LNCaP clone FGC (cell line): ENCODE measurements around the gene FLT3LG.
"Not testable (repeated sequence)": the region's sequence is repeated elsewhere in the genome, so short reads cannot be mapped to it uniquely, and the experiment has no call there.

Source experiments
- DNase-seq: peaks from one replicate; pipeline ENCODE4 v3.0.0-alpha.2; 2011; ENCODE audit warnings: low read depth
- H3K4me3 ChIP-seq: 2 replicates; pipeline ENCODE4 v1.5.1; 2011; ENCODE audit warnings: mild to moderate bottlenecking, low read depth, low read length, control low read depth
- CTCF ChIP-seq: IDR thresholded peaks from 2 replicates; pipeline ENCODE4 v1.5.1; 2012; ENCODE audit warnings: mild to moderate bottlenecking; ENCODE audit not compliant: control insufficient read depth, insufficient read depth; ENCODE audit errors: extremely low read depth

FLT3LG gene

DNA sequence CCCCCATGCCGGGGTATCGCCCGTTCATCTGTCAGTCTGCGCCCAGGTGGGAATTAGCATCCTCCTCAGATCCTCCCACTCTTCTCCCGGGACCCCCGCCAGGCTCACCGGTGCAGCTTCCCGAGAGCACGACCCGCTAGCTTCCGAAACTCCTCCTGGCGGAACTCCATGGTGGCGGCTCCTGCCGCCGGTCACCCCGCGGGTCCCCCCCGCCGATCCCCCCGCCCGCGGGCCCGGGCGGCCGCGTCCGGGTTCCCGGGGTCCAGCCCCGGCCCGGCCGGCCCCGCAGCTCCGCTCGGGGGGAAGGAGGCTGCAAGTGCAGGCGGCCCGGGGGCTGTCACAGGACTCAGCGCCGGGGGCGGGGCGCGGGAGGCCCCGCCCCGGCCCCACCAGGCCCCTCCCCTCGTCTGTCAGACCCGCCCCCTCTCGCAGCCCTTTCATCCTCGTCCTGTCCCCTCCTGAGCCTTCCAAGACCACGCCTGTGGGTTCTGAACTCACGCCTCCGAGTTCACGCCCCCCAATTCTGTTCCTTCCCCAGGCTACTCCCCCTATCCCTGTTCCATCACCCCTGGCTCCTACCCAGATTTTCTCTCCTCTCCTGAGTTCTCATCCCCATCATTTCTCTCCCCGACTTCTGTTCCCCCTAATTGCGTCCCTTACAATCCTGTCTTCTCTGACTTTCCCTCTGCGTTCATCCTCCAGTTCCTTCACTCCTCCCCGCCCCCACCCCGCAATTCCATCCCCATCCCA is 32.6 kb upstream of the FLT3LG start, which contains the start of gene SLC17A7:
Gene SLC17A7, minus strand, starts transcription at position 318 of the 750 bp plus-strand sequence. Its CDS starts 148 bp downstream, at position 170.
- TF ChIP-seq CTCF, result no peak
- no peak within 1 kb of the TSS for H3K4me3 ChIP-seq
- no peak for DNase-seq

DNA sequence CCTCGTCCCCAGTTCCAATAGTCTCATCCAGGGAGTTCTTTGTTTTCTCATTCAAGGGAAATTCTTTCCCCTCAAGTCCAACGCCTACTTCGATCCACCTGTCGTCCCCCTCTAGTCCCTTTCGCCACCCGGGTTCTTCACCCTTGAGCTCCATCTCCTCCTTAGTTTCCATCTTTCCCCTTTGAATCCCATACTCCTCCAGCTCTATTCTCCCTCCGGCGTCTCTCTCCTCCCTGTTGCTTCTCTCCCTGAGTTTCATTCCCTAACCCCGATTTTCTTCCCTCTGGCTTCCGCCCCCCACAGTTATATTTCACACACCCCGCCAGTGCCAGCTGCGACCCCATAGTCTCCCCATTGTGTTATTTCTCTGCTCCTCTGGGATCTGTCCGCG is 32.1 kb upstream of the FLT3LG start:
- H3K4me3 ChIP-seq, result no peak overlapping the region
- DNase-seq, result no peak

DNA sequence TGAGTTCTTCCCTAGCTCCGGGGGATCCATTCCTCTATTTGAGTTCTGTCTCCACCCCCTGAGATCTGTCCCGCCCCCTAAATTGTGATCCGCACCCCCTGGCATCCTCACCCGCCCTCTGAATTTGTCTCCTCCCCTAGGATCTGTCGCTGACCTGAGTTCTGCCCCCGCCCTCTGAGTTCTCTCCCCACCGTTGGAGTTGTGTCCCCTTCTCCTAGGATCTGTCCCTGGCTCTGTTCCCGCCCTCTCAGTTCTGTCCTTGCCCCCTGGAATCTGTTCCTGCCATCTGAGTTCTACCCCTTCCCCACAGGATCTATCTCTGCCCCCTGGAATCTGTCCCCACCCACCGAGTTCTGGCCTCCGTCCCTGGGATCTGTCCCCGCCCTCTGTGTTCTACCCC is 31.7 kb upstream of the FLT3LG start:
- DNase-seq, result no peak
- TF ChIP-seq CTCF, result no peak
- 0 out of 2 replicates have a peak overlapping the region, but pooled peaks have one; percentile 2 for H3K4me3 ChIP-seq

More for the DNA sequence above, 32.1 kb upstream of the FLT3LG start:
- TF ChIP-seq CTCF, result no peak

DNA sequence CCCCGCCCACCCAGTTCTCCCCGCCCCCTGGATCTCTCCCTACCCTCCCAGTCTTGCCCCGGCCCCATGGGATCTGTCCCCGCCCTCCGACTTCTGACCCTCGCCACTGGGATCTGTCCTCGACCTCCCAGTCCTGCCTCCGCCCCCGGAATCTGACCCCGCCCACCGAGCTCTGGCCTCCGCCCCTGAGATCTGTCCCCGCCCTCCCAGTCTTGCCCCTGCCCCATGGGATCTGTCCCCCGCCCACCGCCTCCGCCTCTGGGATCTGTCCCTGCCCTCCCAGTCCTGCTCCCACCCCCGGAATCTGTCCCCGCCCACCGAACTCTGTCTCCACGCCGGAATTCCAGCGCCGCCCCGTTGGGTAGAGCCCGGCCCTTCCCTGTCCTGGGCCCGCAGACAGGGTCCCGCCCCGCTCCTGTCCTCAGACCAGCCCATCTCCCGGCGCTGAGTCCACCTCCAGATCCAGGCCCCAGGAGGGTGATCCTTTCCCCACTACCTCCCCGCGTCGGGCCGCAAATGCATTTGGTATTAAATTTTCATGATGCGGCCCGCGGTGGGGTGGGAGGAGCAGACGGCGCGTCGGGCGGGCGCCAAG is 31.1 kb upstream of the FLT3LG start:
- H3K4me3 ChIP-seq, result peak overlapping the region; percentile 57
- TF ChIP-seq CTCF, result no peak
- peak; percentile 76 for DNase-seq

DNA sequence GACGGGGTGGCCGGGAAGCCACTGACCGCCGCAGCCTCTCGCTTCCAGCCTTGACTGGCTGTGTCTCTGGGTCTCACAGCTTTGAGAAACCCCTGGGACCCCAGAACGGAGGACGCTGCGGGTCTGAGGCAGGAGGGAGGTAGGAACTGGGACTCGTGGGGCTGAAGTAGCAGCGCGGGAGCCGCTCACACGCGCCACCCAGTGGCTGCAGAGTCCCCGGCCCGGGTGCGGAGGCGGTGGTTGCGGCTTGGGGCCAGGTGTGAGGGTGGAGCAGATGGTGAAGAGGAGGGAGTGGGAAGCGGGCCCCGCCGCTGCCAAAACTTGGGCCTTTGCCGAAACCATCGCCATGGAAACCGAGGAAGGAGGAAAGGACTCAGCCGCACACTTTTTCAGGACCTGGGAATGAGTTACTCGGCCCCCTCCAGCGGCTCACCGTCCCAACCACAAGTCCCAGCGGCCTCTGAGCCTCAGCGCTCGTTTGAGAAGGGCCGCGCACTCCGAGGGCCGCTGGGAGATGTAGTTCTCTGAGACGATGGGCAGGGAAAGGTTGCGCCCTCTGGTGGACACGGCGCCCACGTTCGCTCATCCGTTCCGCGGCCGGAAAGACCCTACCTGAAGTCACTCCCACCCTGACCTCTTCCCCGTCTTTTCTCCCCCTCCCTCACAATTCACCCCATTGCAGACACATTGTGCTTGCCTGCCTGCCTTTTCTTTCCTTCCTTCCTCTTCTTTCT is 30.5 kb upstream of the FLT3LG start:
- peak; percentile 74 for DNase-seq
- H3K4me3 ChIP-seq, result peak overlapping the region; percentile 57
- peak; percentile 94 for TF ChIP-seq CTCF

GRCh38 chr19:49444100-49444700 is 29.8 kb upstream of the FLT3LG start:
- DNase-seq, H3K4me3 ChIP-seq: not testable (repeated sequence)

- TF ChIP-seq CTCF, result no peak
- H3K4me3 ChIP-seq, result no peak overlapping the region
- DNase-seq, result no peak
These were observed 28.0 kb upstream of the FLT3LG start for GRCh38 chr19:49445997-49446396.
